Measurements from ENCODE around the gene GNAT2.

- TF ChIP-seq CTCF (IDR thresholded peaks at IDR 0.05; ENCODE audit: low read length) (no peak), EZH2 (IDR thresholded peaks at IDR 0.05; ENCODE audit: borderline replicate concordance, low read length) (no peak)
Measured at GRCh38 chr1:109667452-109668122, 48.2 kb upstream of the GNAT2 start, which contains the start of gene GSTM2.
